ENCODE measurements around the gene CENPM. TPM values are rescaled to one million over a fixed set of nuclear protein-coding genes. Genes with fewer than 3 reads are reported as not detected.

Gene CENPM, protein sequence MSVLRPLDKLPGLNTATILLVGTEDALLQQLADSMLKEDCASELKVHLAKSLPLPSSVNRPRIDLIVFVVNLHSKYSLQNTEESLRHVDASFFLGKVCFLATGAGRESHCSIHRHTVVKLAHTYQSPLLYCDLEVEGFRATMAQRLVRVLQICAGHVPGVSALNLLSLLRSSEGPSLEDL
- total RNA-seq (2022; extraction: Qiagen RNA extraction): 23.9 to 33.0 TPM (median 27.6 TPM) in 5 replicates

DNA sequence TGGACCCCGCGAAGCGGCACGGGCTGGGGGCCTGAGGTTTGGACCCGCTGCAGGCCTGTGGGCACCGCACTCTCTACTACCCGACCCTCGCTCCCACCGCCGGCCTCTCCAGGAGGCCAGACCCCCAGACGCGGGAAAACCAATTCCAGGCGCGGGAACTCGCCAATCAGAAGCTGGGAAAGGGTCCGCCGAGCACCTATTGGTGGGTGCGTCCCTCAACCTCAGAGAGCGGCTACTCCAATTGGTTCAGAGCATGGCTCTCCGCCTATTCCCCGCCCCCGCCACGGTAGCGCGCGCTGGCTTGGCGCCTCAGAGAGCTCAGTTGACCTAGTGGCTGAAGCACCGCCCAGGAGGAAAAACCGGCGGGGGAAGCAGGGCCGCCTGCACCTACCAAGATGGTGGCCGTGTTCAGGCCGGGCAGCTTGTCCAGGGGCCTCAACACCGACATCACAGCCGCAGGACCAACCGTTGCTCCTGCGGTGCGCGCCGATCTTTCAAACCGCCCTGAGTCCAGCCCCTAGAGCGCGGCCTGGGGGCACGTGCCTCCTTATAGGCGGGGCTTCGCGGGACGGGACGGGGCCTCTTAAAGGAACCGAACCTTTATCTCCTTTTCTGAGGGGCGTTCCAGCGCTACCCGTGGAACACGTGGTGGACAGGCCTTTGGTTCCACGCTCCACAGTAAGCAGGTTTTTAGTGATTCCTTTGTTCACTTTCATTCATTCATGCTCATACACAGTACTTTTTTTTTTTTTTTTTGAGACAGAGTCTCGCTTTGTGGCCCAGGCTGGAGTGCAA is at the start of gene CENPM:
TSS of gene CENPM (minus strand) at position 524 of the 795 bp plus-strand sequence. CDS start at position 448, 76 bp downstream.

DNA sequence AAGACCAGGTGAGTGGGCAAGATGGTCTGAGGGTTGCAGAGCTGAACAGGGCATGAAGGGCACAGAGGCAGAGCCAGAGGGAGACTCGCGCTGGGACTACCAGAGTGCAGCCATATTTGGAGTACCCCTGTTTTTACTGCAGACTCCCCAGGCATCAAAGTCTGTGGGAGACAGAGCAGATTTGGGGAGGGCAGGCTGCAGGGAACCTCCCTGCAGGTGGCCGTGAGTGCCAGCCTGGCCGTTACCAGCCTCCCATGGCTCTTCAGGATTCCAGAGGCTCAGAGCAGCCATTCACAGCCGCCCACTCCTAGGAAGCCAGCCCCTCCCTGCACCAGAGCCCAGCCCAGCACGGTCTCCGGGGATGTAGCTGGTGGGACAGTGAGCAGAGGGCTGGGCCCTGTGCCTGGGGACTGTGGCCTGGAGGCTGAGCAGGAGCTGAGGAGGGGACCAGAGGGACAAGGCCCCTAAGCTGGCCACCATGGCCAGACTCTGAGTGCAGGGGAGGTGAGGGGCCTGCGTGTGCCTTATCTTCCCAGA is 22.2 kb upstream of the CENPM start, which contains the start of gene SEPTIN3:
TSS of gene SEPTIN3 (plus strand) at position 334 of the 537 bp plus-strand sequence. CDS start 2,050 bp downstream, outside the sequence.

DNA sequence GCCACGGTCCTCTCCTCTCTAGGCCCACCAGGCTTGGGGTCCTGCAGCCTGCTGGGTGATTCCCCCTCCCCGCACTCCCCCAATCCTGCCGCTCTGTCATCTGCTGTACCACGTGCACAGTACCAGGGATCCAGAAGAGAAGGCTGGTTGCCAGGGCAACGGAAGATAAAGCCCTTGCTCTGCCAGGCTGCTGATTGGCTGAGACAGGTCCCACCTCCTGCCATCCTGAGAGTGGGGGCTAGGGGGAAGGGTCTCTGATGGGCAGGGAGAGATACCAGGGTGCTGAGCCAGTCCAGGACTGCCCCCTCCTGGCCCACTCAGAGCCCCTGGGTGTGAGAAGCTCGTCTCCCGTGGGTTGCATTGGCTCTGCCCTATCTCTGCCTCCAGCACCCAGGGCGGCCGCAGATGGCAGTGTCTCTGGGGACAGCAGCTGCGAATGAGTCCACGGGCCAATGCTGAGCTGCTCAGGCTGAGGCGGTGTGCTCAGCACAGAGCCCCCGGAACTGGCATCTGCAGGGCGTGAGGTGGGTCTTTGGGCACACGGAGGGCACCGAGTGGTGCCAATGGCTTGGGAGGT is 5.0 kb upstream of the CENPM start, which contains the start of gene SMIM45:
TSS of gene SMIM45 (plus strand) at position 253 of the 577 bp plus-strand sequence.

DNA sequence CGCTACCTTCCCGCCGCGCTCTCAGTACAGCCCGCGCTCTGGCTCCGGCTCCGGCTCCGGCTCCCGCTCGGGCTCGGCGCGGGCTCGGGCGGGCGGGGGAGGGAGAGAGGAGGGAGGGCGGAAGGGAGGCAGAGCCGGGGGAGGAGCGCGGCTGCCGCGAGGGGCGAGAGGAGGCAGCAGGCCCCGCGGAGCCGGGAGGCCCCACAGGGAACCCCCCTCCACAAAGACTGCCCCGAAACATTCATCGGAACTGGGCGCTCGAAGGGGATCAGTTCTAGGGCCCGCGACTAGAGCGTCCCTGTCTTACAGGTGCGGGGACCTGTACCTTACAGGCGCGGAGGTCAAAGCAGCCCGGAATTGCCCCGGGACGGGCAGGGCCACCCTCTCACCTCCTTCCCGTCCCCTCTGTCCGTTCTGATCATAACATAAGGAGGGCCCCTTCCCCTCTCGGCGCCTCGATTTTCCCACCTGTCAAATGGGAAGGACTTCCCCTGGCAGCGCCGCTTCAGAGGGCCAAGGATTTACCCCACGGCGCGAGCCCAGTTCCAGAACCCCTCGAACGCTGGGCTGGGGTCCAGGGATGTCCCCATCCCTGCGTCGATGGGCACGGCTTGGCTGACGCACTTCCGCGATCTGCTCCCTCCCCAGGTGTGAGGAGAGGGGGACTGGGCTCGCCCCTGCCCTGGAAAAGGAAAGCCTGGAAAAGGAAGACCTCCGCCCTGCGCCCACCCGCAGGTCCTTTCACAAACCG is 31.7 kb downstream of the CENPM start, which contains the start of gene SHISA8:
TSS of gene SHISA8 (minus strand) at position 40 of the 751 bp plus-strand sequence. CDS start 407 bp downstream, outside the sequence.

Other genes with a start within 250 kb of the CENPM start
- 0.15 TPM in 1 of 5 replicates, not detected in the others for gene MEI1, start 247.6 kb downstream of the CENPM start, total RNA-seq (2022; extraction: Qiagen RNA extraction)
- 2.5 to 3.8 TPM (median 3.3 TPM) in 5 replicates for gene CCDC134, start 146.5 kb downstream of the CENPM start, total RNA-seq (2022; extraction: Qiagen RNA extraction)
- 19.8 to 32.9 TPM (median 30.5 TPM) in 5 replicates for gene SREBF2, start 114.0 kb downstream of the CENPM start, total RNA-seq (2022; extraction: Qiagen RNA extraction)
- gene SHISA8, start 32.1 kb downstream of the CENPM start, total RNA-seq (2022; extraction: Qiagen RNA extraction): 0.07 to 0.31 TPM (median 0.11 TPM) in 5 replicates
- 0.09 to 0.23 TPM (median 0.19 TPM) in 5 replicates for gene TNFRSF13C, start 20.3 kb downstream of the CENPM start, total RNA-seq (2022; extraction: Qiagen RNA extraction)
- 0.97 to 1.5 TPM (median 1.2 TPM) in 5 replicates for gene SEPTIN3, start 22.3 kb upstream of the CENPM start, total RNA-seq (2022; extraction: Qiagen RNA extraction)
- 0.07 to 0.08 TPM in 2 of 5 replicates, not detected in the others for gene WBP2NL, start 51.6 kb upstream of the CENPM start, total RNA-seq (2022; extraction: Qiagen RNA extraction)
- gene NAGA, start 123.7 kb upstream of the CENPM start, total RNA-seq (2022; extraction: Qiagen RNA extraction): 5.5 to 7.7 TPM (median 7.4 TPM) in 5 replicates
- gene PHETA2, start 127.1 kb upstream of the CENPM start, total RNA-seq (2022; extraction: Qiagen RNA extraction): not detected in 5 replicates
- gene SMDT1, start 132.5 kb upstream of the CENPM start, total RNA-seq (2022; extraction: Qiagen RNA extraction): 28.3 to 34.4 TPM (median 32.5 TPM) in 5 replicates
- 60.9 to 69.2 TPM (median 67.1 TPM) in 5 replicates for gene NDUFA6, start 143.6 kb upstream of the CENPM start, total RNA-seq (2022; extraction: Qiagen RNA extraction)
- 0.23 to 0.57 TPM (median 0.51 TPM) in 5 replicates for gene CYP2D6, start 183.7 kb upstream of the CENPM start, total RNA-seq (2022; extraction: Qiagen RNA extraction)